Stimulated activated CD4-positive, alpha-beta T cell treated with anti-CD3 and anti-CD28 coated beads, TNF-alpha, amount 100 ng/mL, for 4 hours (primary cell): Measurements from ENCODE around the gene EEF2K.
"Not testable (repeated sequence)": the region's sequence is repeated elsewhere in the genome, so short reads cannot be mapped to it uniquely, and the experiment has no call there.

Experiments
- DNase-seq, 3 experiments: peaks; one replicate each; pipeline ENCODE4 v3.0.0-alpha.2; 2020; ENCODE audit warnings: low read depth in 3 of 3

Gene EEF2K

GRCh38 chr16:22213236-22213635 lies 7.2 kb downstream of the EEF2K start:
- DNase-seq: no peak

- no peak for DNase-seq
Measured at GRCh38 chr16:22213801-22214200, 7.7 kb downstream of the EEF2K start.

GRCh38 chr16:22214402-22214801 lies 8.3 kb downstream of the EEF2K start:
- DNase-seq: no peak

- no peak for DNase-seq
Measured at GRCh38 chr16:22214889-22215288, 8.8 kb downstream of the EEF2K start.

- DNase-seq: no peak
Measured at GRCh38 chr16:22216191-22216831, 10.2 kb downstream of the EEF2K start.

GRCh38 chr16:22216832-22217225 lies 10.8 kb downstream of the EEF2K start:
- DNase-seq: not testable (repeated sequence)

GRCh38 chr16:22217890-22218730 lies 12.0 kb downstream of the EEF2K start:
- no peak for DNase-seq

- no peak for DNase-seq
Measured at GRCh38 chr16:22219389-22220068, 13.5 kb downstream of the EEF2K start.

- no peak for DNase-seq
Measured at GRCh38 chr16:22220069-22220440, 14.0 kb downstream of the EEF2K start.

- no peak for DNase-seq
Measured at GRCh38 chr16:22220714-22221113, 14.6 kb downstream of the EEF2K start.

- DNase-seq: no peak
Measured at GRCh38 chr16:22222006-22222405, 15.9 kb downstream of the EEF2K start.

- DNase-seq: no peak
Measured at GRCh38 chr16:22222998-22223397, 16.9 kb downstream of the EEF2K start.

GRCh38 chr16:22225060-22225459 lies 19.0 kb downstream of the EEF2K start:
- no peak for DNase-seq

GRCh38 chr16:22229889-22230288 lies 23.8 kb downstream of the EEF2K start:
- no peak for DNase-seq

GRCh38 chr16:22232277-22233036 lies 26.4 kb downstream of the EEF2K start:
- no peak for DNase-seq

- DNase-seq: no peak
Measured at GRCh38 chr16:22233037-22233372, 26.9 kb downstream of the EEF2K start.

- DNase-seq: no peak
Measured at GRCh38 chr16:22235839-22236745, 30.0 kb downstream of the EEF2K start.

- no peak for DNase-seq
Measured at GRCh38 chr16:22239131-22239805, 33.2 kb downstream of the EEF2K start.

GRCh38 chr16:22240023-22240710 lies 34.1 kb downstream of the EEF2K start:
- DNase-seq: no peak

- no peak for DNase-seq
Measured at GRCh38 chr16:22250522-22250921, 44.4 kb downstream of the EEF2K start.
